A549 (cell line): ENCODE measurements around the gene RNF220.

Experiments used
- CTCF ChIP-seq: fragments of >200 bp; sonication (Bioruptor Twin); formaldehyde crosslinking; IDR thresholded peaks from 3 replicates; pipeline ENCODE4 v1.5.1; 2016
- HDAC2 ChIP-seq: fragments of 200-600 bp; sonication (generic); IDR thresholded peaks from 2 replicates; pipeline ENCODE4 v1.6.1; 2016
- HEYL ChIP-seq: fragments of 250-450 bp; sonication (Bioruptor Pico); IDR thresholded peaks from 2 replicates; pipeline ENCODE4 v1.8.0; 2021; ENCODE audit warnings: mild to moderate bottlenecking, moderate library complexity
- HOXA7 ChIP-seq: fragments of 250-450 bp; sonication (Bioruptor Pico); IDR thresholded peaks from 2 replicates; pipeline ENCODE4 v1.5.0; 2020; ENCODE audit warnings: mild to moderate bottlenecking, moderate library complexity
- HOXB13 ChIP-seq: fragments of 250-450 bp; sonication (Bioruptor Pico); IDR thresholded peaks from 2 replicates; pipeline ENCODE4 v1.5.0; 2020; ENCODE audit warnings: low read depth, mild to moderate bottlenecking, moderate library complexity
- USF2 ChIP-seq: fragments of 450-650 bp; IDR thresholded peaks from 2 replicates; pipeline ENCODE4 v1.6.1; 2014; ENCODE audit warnings: antibody characterized with exemption
- ZC3H11A ChIP-seq: fragments of 450-650 bp; IDR thresholded peaks from 2 replicates; pipeline ENCODE4 v1.6.1; 2014; ENCODE audit warnings: antibody characterized with exemption, mild to moderate bottlenecking
- TF ChIP-seq, protein P1 (sequence below): IDR thresholded peaks from 2 replicates; pipeline ENCODE4 v1.6.1; 2012; ENCODE audit warnings: low read depth, borderline replicate concordance
- TF ChIP-seq, protein P2 (sequence below): IDR thresholded peaks from 2 replicates; pipeline ENCODE4 v1.6.1; 2012
- TF ChIP-seq, protein P3 (sequence below): fragments of 200-600 bp; sonication (generic); IDR thresholded peaks from 2 replicates; pipeline ENCODE4 v1.6.1; 2016; ENCODE audit warnings: antibody characterized with exemption, mild to moderate bottlenecking, moderate library complexity
- TF ChIP-seq, protein P4 (sequence below): fragments of 250-450 bp; sonication (Bioruptor Pico); IDR thresholded peaks from 2 replicates; pipeline ENCODE4 v1.5.0; 2021; ENCODE audit warnings: mild to moderate bottlenecking, moderate library complexity, borderline replicate concordance

DNA sequence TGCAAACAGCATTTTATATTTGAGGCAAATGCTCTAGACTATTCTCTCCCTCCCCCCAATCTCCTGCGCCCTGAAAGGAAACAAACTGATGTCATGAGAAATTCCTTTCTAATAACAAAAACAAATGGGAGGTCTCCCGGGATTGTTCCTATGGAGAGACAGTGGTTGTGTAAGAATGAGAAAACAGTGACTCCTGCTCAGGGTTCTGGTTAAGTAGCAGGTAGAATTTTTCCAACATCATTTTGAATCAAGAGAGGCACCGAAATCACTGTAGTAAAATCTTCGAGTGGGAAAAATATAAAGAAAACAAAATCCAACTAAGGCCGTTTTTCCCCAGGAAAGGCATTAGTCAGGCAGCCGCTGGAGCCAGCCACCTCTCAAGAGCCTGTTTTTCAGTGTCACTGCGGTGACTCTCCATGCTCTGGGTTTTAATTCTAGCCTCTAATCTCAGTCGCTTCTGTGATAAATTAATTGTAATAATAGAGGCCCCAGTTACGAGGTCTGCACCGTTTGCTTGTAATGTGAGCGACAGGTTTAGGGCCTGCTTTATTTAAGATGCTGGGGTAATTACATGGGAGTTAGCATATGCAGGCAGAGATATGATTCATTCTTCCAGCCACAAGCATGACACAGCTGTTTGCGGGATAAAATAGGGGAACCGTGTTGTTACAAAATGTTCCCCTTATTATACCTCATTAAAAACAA is 80.3 kb downstream of the RNF220 start:
- TF ChIP-seq, protein P1, sequence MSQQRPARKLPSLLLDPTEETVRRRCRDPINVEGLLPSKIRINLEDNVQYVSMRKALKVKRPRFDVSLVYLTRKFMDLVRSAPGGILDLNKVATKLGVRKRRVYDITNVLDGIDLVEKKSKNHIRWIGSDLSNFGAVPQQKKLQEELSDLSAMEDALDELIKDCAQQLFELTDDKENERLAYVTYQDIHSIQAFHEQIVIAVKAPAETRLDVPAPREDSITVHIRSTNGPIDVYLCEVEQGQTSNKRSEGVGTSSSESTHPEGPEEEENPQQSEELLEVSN, result no peak
- TF ChIP-seq CTCF, result no peak
- TF ChIP-seq, protein P2, sequence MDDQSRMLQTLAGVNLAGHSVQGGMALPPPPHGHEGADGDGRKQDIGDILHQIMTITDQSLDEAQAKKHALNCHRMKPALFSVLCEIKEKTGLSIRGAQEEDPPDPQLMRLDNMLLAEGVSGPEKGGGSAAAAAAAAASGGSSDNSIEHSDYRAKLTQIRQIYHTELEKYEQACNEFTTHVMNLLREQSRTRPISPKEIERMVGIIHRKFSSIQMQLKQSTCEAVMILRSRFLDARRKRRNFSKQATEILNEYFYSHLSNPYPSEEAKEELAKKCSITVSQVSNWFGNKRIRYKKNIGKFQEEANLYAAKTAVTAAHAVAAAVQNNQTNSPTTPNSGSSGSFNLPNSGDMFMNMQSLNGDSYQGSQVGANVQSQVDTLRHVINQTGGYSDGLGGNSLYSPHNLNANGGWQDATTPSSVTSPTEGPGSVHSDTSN, result no peak
- TF ChIP-seq HOXB13 (CRISPR knock-in tag), result no peak
- TF ChIP-seq USF2, result no peak
- TF ChIP-seq ZC3H11A, result no peak
- TF ChIP-seq HDAC2, result no peak
- TF ChIP-seq HEYL (CRISPR knock-in tag), result no peak
- TF ChIP-seq, protein P3, sequence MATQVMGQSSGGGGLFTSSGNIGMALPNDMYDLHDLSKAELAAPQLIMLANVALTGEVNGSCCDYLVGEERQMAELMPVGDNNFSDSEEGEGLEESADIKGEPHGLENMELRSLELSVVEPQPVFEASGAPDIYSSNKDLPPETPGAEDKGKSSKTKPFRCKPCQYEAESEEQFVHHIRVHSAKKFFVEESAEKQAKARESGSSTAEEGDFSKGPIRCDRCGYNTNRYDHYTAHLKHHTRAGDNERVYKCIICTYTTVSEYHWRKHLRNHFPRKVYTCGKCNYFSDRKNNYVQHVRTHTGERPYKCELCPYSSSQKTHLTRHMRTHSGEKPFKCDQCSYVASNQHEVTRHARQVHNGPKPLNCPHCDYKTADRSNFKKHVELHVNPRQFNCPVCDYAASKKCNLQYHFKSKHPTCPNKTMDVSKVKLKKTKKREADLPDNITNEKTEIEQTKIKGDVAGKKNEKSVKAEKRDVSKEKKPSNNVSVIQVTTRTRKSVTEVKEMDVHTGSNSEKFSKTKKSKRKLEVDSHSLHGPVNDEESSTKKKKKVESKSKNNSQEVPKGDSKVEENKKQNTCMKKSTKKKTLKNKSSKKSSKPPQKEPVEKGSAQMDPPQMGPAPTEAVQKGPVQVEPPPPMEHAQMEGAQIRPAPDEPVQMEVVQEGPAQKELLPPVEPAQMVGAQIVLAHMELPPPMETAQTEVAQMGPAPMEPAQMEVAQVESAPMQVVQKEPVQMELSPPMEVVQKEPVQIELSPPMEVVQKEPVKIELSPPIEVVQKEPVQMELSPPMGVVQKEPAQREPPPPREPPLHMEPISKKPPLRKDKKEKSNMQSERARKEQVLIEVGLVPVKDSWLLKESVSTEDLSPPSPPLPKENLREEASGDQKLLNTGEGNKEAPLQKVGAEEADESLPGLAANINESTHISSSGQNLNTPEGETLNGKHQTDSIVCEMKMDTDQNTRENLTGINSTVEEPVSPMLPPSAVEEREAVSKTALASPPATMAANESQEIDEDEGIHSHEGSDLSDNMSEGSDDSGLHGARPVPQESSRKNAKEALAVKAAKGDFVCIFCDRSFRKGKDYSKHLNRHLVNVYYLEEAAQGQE, result no peak
- TF ChIP-seq, protein P4, sequence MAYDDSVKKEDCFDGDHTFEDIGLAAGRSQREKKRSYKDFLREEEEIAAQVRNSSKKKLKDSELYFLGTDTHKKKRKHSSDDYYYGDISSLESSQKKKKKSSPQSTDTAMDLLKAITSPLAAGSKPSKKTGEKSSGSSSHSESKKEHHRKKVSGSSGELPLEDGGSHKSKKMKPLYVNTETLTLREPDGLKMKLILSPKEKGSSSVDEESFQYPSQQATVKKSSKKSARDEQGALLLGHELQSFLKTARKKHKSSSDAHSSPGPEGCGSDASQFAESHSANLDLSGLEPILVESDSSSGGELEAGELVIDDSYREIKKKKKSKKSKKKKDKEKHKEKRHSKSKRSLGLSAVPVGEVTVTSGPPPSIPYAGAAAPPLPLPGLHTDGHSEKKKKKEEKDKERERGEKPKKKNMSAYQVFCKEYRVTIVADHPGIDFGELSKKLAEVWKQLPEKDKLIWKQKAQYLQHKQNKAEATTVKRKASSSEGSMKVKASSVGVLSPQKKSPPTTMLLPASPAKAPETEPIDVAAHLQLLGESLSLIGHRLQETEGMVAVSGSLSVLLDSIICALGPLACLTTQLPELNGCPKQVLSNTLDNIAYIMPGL, result no peak
- no peak for TF ChIP-seq HOXA7 (CRISPR knock-in tag)
